A549 (cell line): ENCODE data around the gene FAM174C. TPM values are rescaled to one million over a fixed set of nuclear protein-coding genes. Genes with fewer than 3 reads are reported as not detected.

ENCODE experiments used
- ATAC-seq, 2 experiments: fragments of 200-7000 bp in 1 of 2; fragments of >200 bp in 1 of 2; cut with Nextera tagmentation in 1 of 2; cut with Tn5 transposase in 1 of 2; 3 replicates each; pipeline versions ENCODE4 v1.8.0 to v1.9.1; 2018 to 2020; ENCODE audit warnings: mild to moderate bottlenecking in 1 of 2, moderate library complexity in 1 of 2
- CTCF ChIA-PET: fragments of 300-600 bp; sonication (Branson Sonifier 250); formaldehyde crosslinking; extraction: SDS; loops from one replicate; lab custom pipeline; 2021; ENCODE audit warnings: antibody characterized with exemption, inconsistent platforms; lab: Yijun Ruan, JAX
- POLR2A ChIA-PET: fragments of 350-600 bp; formaldehyde crosslinking; extraction: SDS; loops from one replicate; lab custom pipeline; 2021; ENCODE audit warnings: antibody characterized with exemption, inconsistent platforms; lab: Yijun Ruan, JAX
- DNase-seq, 2 experiments: peaks; one replicate each; pipeline versions ENCODE4 v3.0.0 to v3.0.0-alpha.2; 2011 to 2016; ENCODE audit warnings: low read depth in 1 of 2, low spot score in 1 of 2
- FAIRE-seq: peaks from 2 replicates; lab custom pipeline; 2011; peaks lifted over from hg19 to GRCh38; lab: Jason Lieb, UNC
- H3K27ac ChIP-seq, 2 experiments: fragments of >200 bp; sonication (Bioruptor Twin); formaldehyde crosslinking; 3 replicates each; pipeline ENCODE4 v1.5.1; 2016 to 2017
- H3K4me1 ChIP-seq: fragments of >200 bp; sonication (Bioruptor Twin); formaldehyde crosslinking; 3 replicates; pipeline ENCODE4 v1.6.1; 2016
- H3K4me2 ChIP-seq: fragments of >200 bp; sonication (Bioruptor Twin); formaldehyde crosslinking; 3 replicates; pipeline ENCODE4 v1.6.1; 2016
- H3K4me3 ChIP-seq: fragments of >200 bp; sonication (Bioruptor Twin); formaldehyde crosslinking; 3 replicates; pipeline ENCODE4 v1.5.1; 2016
- H3K9me3 ChIP-seq: fragments of >200 bp; sonication (Bioruptor Twin); formaldehyde crosslinking; 3 replicates; pipeline ENCODE4 v1.6.1; 2016
- ATOH8 ChIP-seq: fragments of 250-450 bp; sonication (Bioruptor Pico); IDR thresholded peaks from 2 replicates; pipeline ENCODE4 v1.5.0; 2020; ENCODE audit warnings: low read depth, mild to moderate bottlenecking, moderate library complexity
- CHD4 ChIP-seq: fragments of 200-600 bp; sonication (generic); IDR thresholded peaks from 2 replicates; pipeline ENCODE4 v1.6.1; 2016; ENCODE audit warnings: antibody characterized with exemption, mild to moderate bottlenecking, borderline replicate concordance
- E2F6 ChIP-seq: IDR thresholded peaks from 2 replicates; pipeline ENCODE4 v1.6.1; 2012; ENCODE audit warnings: low read depth, borderline replicate concordance
- FOSB ChIP-seq: fragments of 250-450 bp; sonication (Bioruptor Pico); IDR thresholded peaks from 2 replicates; pipeline ENCODE4 v1.5.0; 2020; ENCODE audit warnings: mild to moderate bottlenecking, moderate library complexity
- HOXA7 ChIP-seq: fragments of 250-450 bp; sonication (Bioruptor Pico); IDR thresholded peaks from 2 replicates; pipeline ENCODE4 v1.5.0; 2020; ENCODE audit warnings: mild to moderate bottlenecking, moderate library complexity
- HOXB13 ChIP-seq: fragments of 250-450 bp; sonication (Bioruptor Pico); IDR thresholded peaks from 2 replicates; pipeline ENCODE4 v1.5.0; 2020; ENCODE audit warnings: low read depth, mild to moderate bottlenecking, moderate library complexity
- JUNB ChIP-seq: fragments of >200 bp; sonication (Bioruptor Twin); formaldehyde crosslinking; IDR thresholded peaks from 2 replicates; pipeline ENCODE4 v1.6.1; 2016
- KDM1A ChIP-seq: fragments of 200-600 bp; sonication (generic); IDR thresholded peaks from 2 replicates; pipeline ENCODE4 v1.6.1; 2016; ENCODE audit warnings: low read depth, mild to moderate bottlenecking
- MAX ChIP-seq: IDR thresholded peaks from 2 replicates; pipeline ENCODE4 v1.6.1; 2012
- PBX3 ChIP-seq: IDR thresholded peaks from 2 replicates; pipeline ENCODE4 v1.6.1; 2012
- POLR2A ChIP-seq: IDR thresholded peaks from 2 replicates; pipeline ENCODE4 v1.6.1; 2012; ENCODE audit warnings: mild to moderate bottlenecking, low read length
- POLR2AphosphoS2 ChIP-seq: conservative IDR thresholded peaks from 2 replicates; pipeline ENCODE4 v1.6.1; 2012; ENCODE audit warnings: low read length, improper control_type of control experiment, inconsistent platforms
- RAD21 ChIP-seq, 2 experiments: fragments of >200 bp in 1 of 2; sonication (Bioruptor Twin) in 1 of 2; formaldehyde crosslinking in 1 of 2; IDR thresholded peaks in 1 of 2; conservative IDR thresholded peaks in 1 of 2; 2 replicates in 1 of 2; 3 replicates in 1 of 2; pipeline ENCODE4 v1.6.1; 2012 to 2018; ENCODE audit warnings: inconsistent platforms in 1 of 2
- RNF2 ChIP-seq: fragments of 200-600 bp; sonication (generic); IDR thresholded peaks from 2 replicates; pipeline ENCODE4 v1.6.1; 2016; ENCODE audit warnings: low read depth, mild to moderate bottlenecking, antibody characterized with exemption, moderate library complexity, borderline replicate concordance
- TFCP2L1 ChIP-seq: fragments of 250-450 bp; sonication (Bioruptor Pico); IDR thresholded peaks from 2 replicates; pipeline ENCODE4 v1.5.0; 2021; ENCODE audit warnings: mild to moderate bottlenecking
- WGBS: methylation state at CpG from one replicate; pipeline ENCODE4 v1.1.6; 2017; ENCODE audit errors: missing lambda C conversion rate; 5-methylcytosine and 5-hydroxymethylcytosine counted together
- polyA plus RNA-seq, 4 experiments: library from polyadenylated mRNA; depleted of rRNA in 3 of 4; stranded (reverse); fragments of >200 nt; fragmentation: RNase III in 1 of 4; extraction: RNeasy Plus Mini Kit Qiagen cat#74134 plus additional on column Dnase treatment in 1 of 4; gene quantifications; 2 replicates in 3 of 4; 3 replicates in 1 of 4; pipeline ENCODE4 v1.2.3, GENCODE V29; 2011 to 2017

Gene FAM174C
- polyA plus RNA-seq, 2 of the 4 experiments (the other 2 are of a cell fraction): 24.8 to 37.1 TPM

GRCh38 chr19:1274852-1275259 is 474 bp upstream of the FAM174C start:
- 57% methylated on average over 13 of the region's 44 CpGs for WGBS
- no peak for TF ChIP-seq FOSB
- TF ChIP-seq E2F6: 0 out of 2 replicates have a peak, but pooled peaks have one; percentile 24
- TF ChIP-seq JUNB: no peak
- peak; percentile 77; the same call in 1 of the 2 replicates for TF ChIP-seq RNF2
- TF ChIP-seq, all 56 proteins: peak for 2
- peak overlapping the region; percentile 96 to 100 for H3K27ac ChIP-seq
- ATAC-seq (peak in 1 of 2 experiments; percentile 1; a peak in 2 of 6 replicates), FAIRE-seq (no peak), DNase-seq (no peak)
- peak overlapping the region; percentile 80 for H3K4me3 ChIP-seq
- H3K4me2 ChIP-seq: peak overlapping the region; percentile 99
- H3K4me1 ChIP-seq: peaks cover 43% of the 10 kb centered on the region
- ChIA-PET POLR2A (interaction anchor here (0.6 to 1.0 kb wide), 11 partner anchors 9 to 108 kb away, joined by 3 to 13 read pairs (median 4); a partner anchor contains a TSS), CTCF (interaction anchor here (0.9 to 5.3 kb wide), 3 partner anchors 8 to 170 kb away, joined by 3 to 39 read pairs (median 3); no protein-coding TSS in a partner anchor)
- H3K9me3 ChIP-seq: no peaks in the 10 kb centered on the region

DNA sequence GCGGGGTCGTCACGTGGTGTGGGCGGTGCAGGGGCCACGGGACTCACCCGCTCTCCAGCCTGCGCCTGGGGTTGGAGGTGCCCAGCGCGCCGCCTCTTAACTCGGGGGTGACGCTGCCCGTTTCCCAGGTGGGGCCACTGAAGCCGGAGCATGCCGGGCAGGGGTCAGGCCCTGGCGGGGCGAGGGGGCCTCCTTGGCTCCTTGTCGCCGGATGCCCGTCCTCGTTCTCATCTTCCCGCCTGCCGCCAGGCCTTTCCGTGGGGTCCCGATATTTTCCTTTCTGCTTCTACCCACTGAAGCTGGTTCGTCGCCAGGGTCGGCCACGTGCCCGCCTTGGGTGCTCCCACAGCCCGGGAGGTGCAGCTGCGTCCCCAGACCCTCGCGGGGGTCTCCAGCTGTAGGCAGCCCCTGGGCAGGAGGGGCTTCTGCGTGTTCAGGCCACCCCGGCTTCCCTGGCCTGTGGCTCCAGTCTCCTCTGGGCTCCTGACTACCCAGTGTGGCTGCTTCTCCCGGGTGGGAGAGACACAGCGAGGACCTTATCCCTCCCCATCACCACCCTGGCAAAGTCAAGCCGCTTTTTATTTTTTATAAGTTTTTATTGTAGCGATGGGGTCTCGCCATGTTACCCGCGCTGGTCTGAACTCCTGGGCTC is 772 bp downstream of the FAM174C start:
- no peak for TF ChIP-seq HOXA7
- no peak for TF ChIP-seq KDM1A
- TF ChIP-seq POLR2AphosphoS2: no peak
- TF ChIP-seq HOXB13 (CRISPR knock-in tag): 0 out of 2 replicates have a peak, but pooled peaks have one; percentile 21
- TF ChIP-seq E2F6: peak; percentile 57; the same call in 1 of the 2 replicates
- TF ChIP-seq CHD4: no peak
- TF ChIP-seq TFCP2L1 (CRISPR knock-in tag): no peak
- TF ChIP-seq MAX: peak; percentile 26
- no peak for TF ChIP-seq POLR2A
- TF ChIP-seq, all 56 proteins: peak for 3
- FAIRE-seq (no peak), ATAC-seq (peak in 1 of 2 experiments; percentile 74; a peak in 2 of 6 replicates), DNase-seq (no peak)
- H3K4me3 ChIP-seq: peak overlapping the region; percentile 80
- H3K9me3 ChIP-seq: no peaks in the 10 kb centered on the region
- peaks cover 36% of the 10 kb centered on the region for H3K4me1 ChIP-seq
- CTCF ChIA-PET: interaction anchor here (5.3 kb wide), 1 partner anchor 32 kb away, joined by 39 read pairs; no protein-coding TSS in a partner anchor
- WGBS: 11% methylated on average over 31 of the region's 43 CpGs
- H3K4me2 ChIP-seq: peak overlapping the region; percentile 99
- H3K27ac ChIP-seq: peak overlapping the region; percentile 96 to 100
- POLR2A ChIA-PET: no interaction called here

GRCh38 chr19:1276628-1277022 is 1.3 kb downstream of the FAM174C start:
- CTCF ChIA-PET: no interaction called here
- H3K27ac ChIP-seq: peak overlapping the region; percentile 96 to 100
- 81% methylated on average over 10 of the region's 10 CpGs for WGBS

More at GRCh38 chr19:1276628-1277022, 1.3 kb downstream of the FAM174C start:
- Histone ChIP-seq H3K4me1 (peaks cover 31% of the 10 kb centered on the region), H3K4me2 (peak overlapping the region; percentile 99), H3K4me3 (peak overlapping the region; percentile 80), H3K9me3 (no peaks in the 10 kb centered on the region)
- POLR2A ChIA-PET: no interaction called here
- DNase-seq (no peak), FAIRE-seq (no peak), ATAC-seq (no peak)
- TF ChIP-seq RAD21 (conservative IDR thresholded peaks at IDR 0.05 in 1 of 2, IDR thresholded peaks at IDR 0.05 in 1 of 2) (no peak), ATOH8 (CRISPR knock-in tag) (no peak), POLR2A (no peak), PBX3 (no peak)
- TF ChIP-seq, all 56 proteins: peak for 0
